K562 (cell line): ENCODE results near the gene PRSS57. TPM values are rescaled to one million over a fixed set of nuclear protein-coding genes. Genes with fewer than 3 reads are reported as not detected.
A peak's percentile ranks its signal among the peaks of the same experiment; 100 is the strongest.

ENCODE experiments used
- ATAC-seq: fragments of 200-7000 bp; cut with Tn5 transposase; 3 replicates; pipeline ENCODE4 v1.9.1; 2020; ENCODE audit warnings: moderate library complexity
- BruUV-seq: library from RNA; stranded (reverse); fragments of 400-500 nt; replicated peaks from 2 replicates; lab custom pipeline; 2021; lab: Mats Ljungman, UMichigan
- CTCF ChIA-PET: fragments of 300-600 bp; formaldehyde crosslinking; extraction: SDS; loops from one replicate; lab custom pipeline; 2021; ENCODE audit warnings: low intra/inter-chr PET ratio; lab: Yijun Ruan, JAX
- POLR2A ChIA-PET: fragments of 300-600, 350-650 bp; sonication (Branson Sonifier 250); formaldehyde crosslinking; extraction: SDS; loops from one replicate; lab custom pipeline; 2021; ENCODE audit warnings: antibody characterized with exemption, inconsistent platforms; lab: Yijun Ruan, JAX
- DNase-seq, 4 experiments: peaks; one replicate each; pipeline versions ENCODE4 v3.0.0 to v3.0.0-alpha.2; 2011 to 2018; ENCODE audit warnings: low spot score in 3 of 4, mixed read lengths in 3 of 4; ENCODE audit errors: extremely low read depth in 1 of 4
- FAIRE-seq: peaks from 2 replicates; lab custom pipeline; 2011; peaks lifted over from hg19 to GRCh38; lab: Jason Lieb, UNC
- H2AFZ ChIP-seq: 2 replicates; pipeline ENCODE4 v1.6.0; 2011; ENCODE audit warnings: low read depth, low read length, control low read depth, inconsistent platforms
- H3K27ac ChIP-seq: fragments of 200-600 bp; 3 replicates; pipeline ENCODE4 v1.8.0; 2011; ENCODE audit warnings: low read depth, mild to moderate bottlenecking, control low read depth, inconsistent platforms, low read length, moderate library complexity, mixed read lengths; ENCODE audit errors: extremely low read depth
- H3K27me3 ChIP-seq, 2 experiments: fragments of 300-600 bp in 1 of 2; 2 replicates in 1 of 2; 3 replicates in 1 of 2; pipeline versions ENCODE4 v1.6.0 to v1.8.0; 2011; ENCODE audit warnings: inconsistent platforms in 2 of 2, low read length in 2 of 2, mild to moderate bottlenecking in 1 of 2, mixed read lengths in 1 of 2, moderate library complexity in 1 of 2; ENCODE audit not compliant: control insufficient read depth in 2 of 2, insufficient read depth in 2 of 2
- H3K36me3 ChIP-seq: fragments of 300-600 bp; 3 replicates; pipeline ENCODE4 v1.8.0; 2011; ENCODE audit warnings: mild to moderate bottlenecking, low read length, inconsistent platforms; ENCODE audit not compliant: control insufficient read depth, insufficient read depth
- H3K4me1 ChIP-seq, 2 experiments: fragments of 200-600 bp in 1 of 2; replicated peaks in 1 of 2; 2 replicates in 1 of 2; 3 replicates in 1 of 2; pipeline versions ENCODE4 v1.5.1 to v1.8.0; 2011; ENCODE audit warnings: inconsistent platforms in 2 of 2, low read length in 2 of 2, mild to moderate bottlenecking in 1 of 2, mixed read lengths in 1 of 2, moderate library complexity in 1 of 2; ENCODE audit not compliant: control insufficient read depth in 2 of 2, insufficient read depth in 2 of 2
- H3K4me2 ChIP-seq: 2 replicates; pipeline ENCODE4 v1.6.1; 2011; ENCODE audit warnings: low read length, control low read depth, inconsistent platforms, mixed read lengths; ENCODE audit not compliant: insufficient read depth
- H3K4me3 ChIP-seq: fragments of 200-600 bp; sonication (generic), shearing (Covaris generic); 2 replicates; pipeline ENCODE4 v1.5.1; 2016; ENCODE audit warnings: control low read depth, inconsistent platforms
- H3K79me2 ChIP-seq: fragments of 200-600 bp; 3 replicates; pipeline ENCODE4 v1.8.0; 2011; ENCODE audit warnings: low read length, inconsistent platforms; ENCODE audit not compliant: control insufficient read depth, insufficient read depth
- H3K9ac ChIP-seq, 2 experiments: 2 replicates each; pipeline versions ENCODE4 v1.6.0 to v1.6.1; 2011; ENCODE audit warnings: low read depth in 2 of 2, low read length in 2 of 2, control low read depth in 1 of 2, inconsistent platforms in 1 of 2, mild to moderate bottlenecking in 1 of 2, mixed read lengths in 1 of 2; ENCODE audit not compliant: insufficient read depth in 1 of 2
- H3K9me1 ChIP-seq: one replicate; pipeline ENCODE4 v1.6.0; 2011; ENCODE audit warnings: inconsistent platforms, mild to moderate bottlenecking, low read length, moderate library complexity; ENCODE audit not compliant: control insufficient read depth, insufficient read depth
- H3K9me3 ChIP-seq: replicated peaks from 2 replicates; pipeline ENCODE4 v1.5.1; 2011; ENCODE audit warnings: low read depth, low read length, inconsistent platforms; ENCODE audit not compliant: control insufficient read depth, insufficient read depth
- H4K20me1 ChIP-seq: replicated peaks from 2 replicates; pipeline ENCODE4 v1.6.1; 2011; ENCODE audit warnings: low read length, inconsistent platforms, mixed read lengths; ENCODE audit not compliant: control insufficient read depth, insufficient read depth
- ARNT ChIP-seq, 2 experiments: fragments of 450-650 bp; IDR thresholded peaks; 2 replicates each; pipeline ENCODE4 v1.6.1; 2016; ENCODE audit warnings: mild to moderate bottlenecking in 1 of 2
- CREM ChIP-seq: IDR thresholded peaks from 2 replicates; pipeline ENCODE4 v1.6.1; 2014; ENCODE audit warnings: antibody characterized with exemption, low read depth
- MEIS2 ChIP-seq: fragments of 450-650 bp; IDR thresholded peaks from 2 replicates; pipeline ENCODE4 v1.6.1; 2014; ENCODE audit warnings: mild to moderate bottlenecking; ENCODE audit not compliant: partially characterized antibody
- NR2C1 ChIP-seq, 2 experiments: fragments of 450-650 bp; IDR thresholded peaks; 2 replicates each; pipeline ENCODE4 v1.6.1; 2017; ENCODE audit warnings: mild to moderate bottlenecking in 2 of 2, antibody characterized with exemption in 1 of 2, inconsistent platforms in 1 of 2, missing compliant biosample characterization in 1 of 2, missing genetic modification characterization in 1 of 2
- PTBP1 ChIP-seq: fragments of 200-400 bp; formaldehyde crosslinking; IDR thresholded peaks from 2 replicates; pipeline ENCODE4 v1.6.1; 2017; ENCODE audit warnings: low read depth, low read length
- RBBP5 ChIP-seq: fragments of 200-600 bp; sonication (generic); IDR thresholded peaks from 2 replicates; pipeline ENCODE4 v1.6.1; 2012; ENCODE audit warnings: borderline replicate concordance, mild to moderate bottlenecking, low read length, control low read depth, inconsistent platforms; ENCODE audit not compliant: insufficient read depth, poor library complexity, severe bottlenecking
- TRIM24 ChIP-seq, 2 experiments: fragments of 450-650 bp; IDR thresholded peaks; 2 replicates each; pipeline ENCODE4 v1.6.1; 2016
- ZBTB7A ChIP-seq: IDR thresholded peaks from 2 replicates; pipeline ENCODE4 v1.6.1; 2011; ENCODE audit warnings: low read depth, mild to moderate bottlenecking, low read length, moderate library complexity, borderline replicate concordance; ENCODE audit not compliant: control insufficient read depth
- ZKSCAN3 ChIP-seq: fragments of 250-450 bp; sonication (Bioruptor Pico); IDR thresholded peaks from 2 replicates; pipeline ENCODE4 v1.4.0; 2020
- WGBS: fragments of 100-300 bp; shearing (Covaris generic); methylation state at CpG from one replicate; pipeline ENCODE4 v1.1.6; 2016; ENCODE audit warnings: low coverage, mixed read lengths; ENCODE audit not compliant: insufficient coverage; ENCODE audit errors: missing lambda C conversion rate; 5-methylcytosine and 5-hydroxymethylcytosine counted together
- in situ Hi-C: fragments of 300-500 bp; cut with MboI; formaldehyde crosslinking; loops from 4 replicates; pipeline ENCODE4 v1.15.0; 2018; ENCODE audit warnings: inconsistent platforms, mixed read lengths
- intact Hi-C: fragments of 100-400 bp; cut with micrococcal nuclease; formaldehyde crosslinking; loops from 2 replicates; pipeline ENCODE4 v1.14.2; 2022
- polyA plus RNA-seq, 8 experiments: library from polyadenylated mRNA; depleted of rRNA in 4 of 8; stranded (reverse) in 5 of 8; unstranded in 3 of 8; fragments of >200 nt; fragmentation: Nextera tagmentation in 2 of 8; fragmentation: Illumina TruSeq in 1 of 8; extraction: Ambion mirVana in 2 of 8; extraction: Trizol in 1 of 8; gene quantifications; 2 replicates each; pipeline versions ENCODE4 v1.2.1 to v1.2.3, GENCODE V29; 2011 to 2014; ENCODE audit warnings: inconsistent platforms in 1 of 8, missing spikeins in 1 of 8
- total RNA-seq, 7 experiments: library from RNA; depleted of rRNA in 6 of 7; stranded (reverse); fragments of >200 nt in 6 of 7; fragmentation: Illumina TruSeq in 2 of 7; extraction: Trizol in 2 of 7; gene quantifications; 2 replicates each; pipeline versions ENCODE4 v1.2.1 to v1.2.3, GENCODE V29; 2011 to 2021; ENCODE audit warnings: low replicate concordance in 1 of 7
- TF ChIP-seq, protein P1 (sequence below): IDR thresholded peaks from 2 replicates; pipeline ENCODE4 v1.6.1; 2011; ENCODE audit not compliant: insufficient read length; ENCODE audit errors: extremely low read depth

Gene PRSS57
- total and polyA plus RNA-seq, 9 of the 15 experiments (the other 6 are each of a cell fraction or from before 2014, with no cell fraction given) = 0.06 to 2.5 (median 1.3) TPM; not detected in 3

DNA sequence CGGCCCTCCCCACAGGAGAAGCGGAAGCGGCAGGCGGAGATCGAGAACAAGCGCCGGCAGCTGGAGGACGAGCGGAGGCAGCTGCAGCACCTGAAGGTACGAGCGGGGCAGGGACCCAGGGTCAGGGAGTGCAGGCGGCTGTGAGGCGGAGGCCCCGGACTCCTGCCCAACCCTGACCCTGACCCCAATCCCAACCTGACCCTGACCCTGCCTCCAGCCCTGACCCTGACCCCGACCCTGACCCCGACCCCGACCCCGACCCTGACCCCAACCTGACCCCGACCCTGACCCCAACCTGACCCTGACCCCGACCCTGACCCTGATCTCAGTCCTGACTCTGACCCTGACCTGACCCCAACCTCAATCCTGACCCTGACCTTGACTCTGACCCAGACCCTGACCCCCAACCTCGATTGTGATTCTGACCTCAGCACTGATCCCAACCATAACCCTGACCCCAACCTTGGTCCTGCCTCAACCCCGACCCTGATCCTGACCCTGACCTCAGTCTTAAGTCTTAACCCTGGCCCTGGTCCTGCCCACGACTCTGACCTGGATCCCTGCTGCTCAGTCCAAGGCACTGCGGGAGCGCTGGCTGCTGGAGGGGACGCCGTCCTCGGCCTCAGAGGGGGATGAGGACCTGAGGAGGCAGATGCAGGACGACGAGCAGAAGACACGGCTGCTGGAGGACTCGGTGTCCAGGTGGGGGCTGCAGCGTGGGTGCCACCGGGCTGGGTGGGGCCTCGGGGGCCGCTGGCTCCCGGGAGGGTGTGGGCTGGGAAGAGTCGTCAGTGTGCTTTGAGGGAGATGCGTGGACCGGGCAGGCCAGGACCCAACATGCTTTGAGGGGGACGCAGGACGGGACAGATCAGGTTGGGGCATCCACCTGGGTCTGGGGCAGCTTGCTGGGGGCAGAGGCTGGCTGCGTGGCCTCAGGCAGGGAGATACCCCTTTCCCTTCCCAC lies 32.0 kb upstream of the PRSS57 start (continued):
- TF ChIP-seq NR2C1 (IDR thresholded peaks at IDR 0.05) (peak; percentile 93), NR2C1 (tag; IDR thresholded peaks at IDR 0.05) (peak; percentile 92), TRIM24 (IDR thresholded peaks at IDR 0.05) (peak; percentile 46 to 62; a peak in 3 of 4 replicates), CREM (no peak), PTBP1 (no peak), MEIS2 (no peak), ZBTB7A (peak; percentile 74; the same call in 1 of the 2 replicates), ZKSCAN3 (CRISPR knock-in tag) (no peak)
- TF ChIP-seq, protein P1, sequence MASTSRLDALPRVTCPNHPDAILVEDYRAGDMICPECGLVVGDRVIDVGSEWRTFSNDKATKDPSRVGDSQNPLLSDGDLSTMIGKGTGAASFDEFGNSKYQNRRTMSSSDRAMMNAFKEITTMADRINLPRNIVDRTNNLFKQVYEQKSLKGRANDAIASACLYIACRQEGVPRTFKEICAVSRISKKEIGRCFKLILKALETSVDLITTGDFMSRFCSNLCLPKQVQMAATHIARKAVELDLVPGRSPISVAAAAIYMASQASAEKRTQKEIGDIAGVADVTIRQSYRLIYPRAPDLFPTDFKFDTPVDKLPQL = no peak

GRCh38 chr19:725461-726089 lies 30.3 kb upstream of the PRSS57 start:
- Histone ChIP-seq H3K27ac (no peak overlapping the region), H3K27me3 (no peaks in the 10 kb centered on the region), H3K4me3 (no peak overlapping the region)
- no peak for DNase-seq
- POLR2A ChIA-PET = interaction anchor here (0.6 kb wide), 1 partner anchor 215 kb away, joined by 3 read pairs; no protein-coding TSS in a partner anchor
- TF ChIP-seq ARNT (IDR thresholded peaks at IDR 0.05) (no peak), RBBP5 (no peak)
- TF ChIP-seq, all 486 proteins: peak for 0
- intact Hi-C loops (no loop called here), in situ Hi-C loops (no loop called here)
- CTCF ChIA-PET = no interaction called here
- FAIRE-seq = no peak
- Histone ChIP-seq H3K4me2 (no peak overlapping the region), H2AFZ (no peak overlapping the region), H3K79me2 (no peaks in the 10 kb centered on the region), H3K4me1 (peaks cover 0 to 40% of the 10 kb centered on the region in 2 experiments; a peak in 2 of 5 replicates), H3K36me3 (no peaks in the 10 kb centered on the region), H3K9ac (no peak overlapping the region), H3K9me3 (no peaks in the 10 kb centered on the region), H3K9me1 (no peaks in the 10 kb centered on the region), H4K20me1 (no peaks in the 10 kb centered on the region)
- no TSS peak for BruUV-seq
- 24% methylated on average over 10 of the region's 13 CpGs for WGBS
- no peak for ATAC-seq
